ENCODE results near the gene EFNA2. TPM values are rescaled to one million over a fixed set of nuclear protein-coding genes. Genes with fewer than 3 reads are reported as not detected.

The EFNA2 gene
- polyA plus RNA-seq, 3 donors, result not detected

GRCh38 chr19:1247748-1248138 is 37.9 kb upstream of the EFNA2 start:
- Mint-ChIP-seq H3K4me1 (peaks cover 26% of the 10 kb centered on the region), H3K9me3 (peaks cover 0 to 2% (median 0%) of the 10 kb centered on the region in 7 donors), H3K27me3 (ENCODE audit: low read depth in 3 of 3) (peaks cover 0 to 6% (median 0%) of the 10 kb centered on the region in 3 donors), H3K36me3 (peaks cover 6 to 10% of the 10 kb centered on the region in 2 donors), H3K4me3 (peak overlapping the region; percentile 30 to 58), H3K27ac (peak overlapping the region; percentile 59 to 91 (median 84))
- H3K79me2 ChIP-seq (ENCODE audit: insufficient read depth, low read length), result peaks cover 55% of the 10 kb centered on the region
- H3K4me3 ChIP-seq (replicated peaks in 1 of 3; ENCODE audit: low read depth in 2 of 3, low read length in 3 of 3), result peak overlapping the region; percentile 31 to 99 (median 59)
- 21% methylated on average over 3 of the region's 8 CpGs for WGBS (ENCODE audit: insufficient coverage)
- peak overlapping the region; percentile 97 for H3K9ac ChIP-seq (ENCODE audit: insufficient read depth, low read length, poor library complexity, severe bottlenecking)
- H3K4me2 ChIP-seq (replicated peaks; ENCODE audit: extremely low read depth, low read length, poor library complexity, severe bottlenecking), result peak overlapping the region; percentile 75
- peak overlapping the region; percentile 92 to 95 for H3K27ac ChIP-seq (ENCODE audit: low read depth in 1 of 2, low read length in 2 of 2)
- H4K20me1 ChIP-seq (ENCODE audit: insufficient read depth, low read length), result peaks cover 50% of the 10 kb centered on the region
- DNase-seq, result no peak
- no peak for TF ChIP-seq CTCF (IDR thresholded peaks at IDR 0.05)
- H2AFZ ChIP-seq (ENCODE audit: insufficient read depth, low read depth, low read length, poor library complexity, severe bottlenecking), result peak overlapping the region; percentile 48
- H3K27me3 ChIP-seq (ENCODE audit: control insufficient read depth in 2 of 2, insufficient read depth in 2 of 2, low read length in 2 of 2), result no peaks in the 10 kb centered on the region
- peaks cover 39 to 51% of the 10 kb centered on the region in 2 donors for H3K4me1 ChIP-seq (ENCODE audit: control insufficient read depth in 1 of 2, insufficient read depth in 2 of 2, low read length in 2 of 2)
- H3K9me3 ChIP-seq (replicated peaks in 1 of 2; ENCODE audit: control insufficient read depth in 1 of 2, insufficient read depth in 1 of 2, low read length in 2 of 2), result no peaks in the 10 kb centered on the region
- peaks cover 7 to 10% of the 10 kb centered on the region in 2 donors for H3K36me3 ChIP-seq (replicated peaks in 1 of 2; ENCODE audit: control insufficient read depth in 1 of 2, insufficient read depth in 2 of 2, low read length in 2 of 2)
- intact Hi-C loops (cut with micrococcal nuclease), result loop anchor here in 1 of 2 donors (10.0 kb wide), 3 partner anchors 143 to 383 kb away; partner anchors contain the start of genes ARID3A and GPX4

DNA sequence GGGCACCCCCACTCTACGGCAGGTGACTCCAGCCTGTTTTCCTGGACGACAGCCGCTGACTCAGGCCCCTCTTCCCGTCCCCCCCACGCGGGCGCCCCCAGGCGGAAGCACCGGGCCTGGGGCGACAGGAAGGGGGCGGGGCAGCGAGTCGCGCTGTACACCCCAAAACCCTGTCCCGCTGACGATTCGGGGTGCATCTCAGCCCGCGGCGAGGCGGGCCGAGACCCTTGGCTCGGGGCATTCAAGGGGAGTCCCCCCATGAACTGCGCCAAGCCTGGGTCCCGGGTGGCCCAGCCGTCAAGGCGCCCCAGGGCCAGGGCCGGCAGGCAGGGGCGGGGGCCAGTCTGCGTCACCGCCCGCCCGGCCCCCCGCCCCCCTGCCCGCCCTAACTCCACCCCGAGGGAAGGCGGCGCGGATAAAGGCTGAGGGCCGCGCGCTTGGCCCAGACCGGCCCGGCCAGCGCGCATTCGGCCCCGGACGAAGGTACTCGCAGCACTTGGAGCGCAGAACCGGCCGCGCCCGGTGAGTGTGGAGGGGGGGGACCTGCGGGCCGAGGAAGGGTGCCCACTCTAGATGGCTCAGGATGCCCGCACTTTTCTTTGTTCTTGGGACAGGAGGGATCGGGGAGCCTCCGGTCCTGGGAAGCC is 37.4 kb upstream of the EFNA2 start, which contains the start of gene MIDN:
Gene MIDN (plus strand): TSS at position 445 of the 647 bp plus-strand sequence. CDS start 1,714 bp downstream, outside the sequence.
- Histone ChIP-seq H4K20me1 (ENCODE audit: insufficient read depth, low read length) (peaks cover 54% of the 10 kb centered on the region), H2AFZ (ENCODE audit: insufficient read depth, low read depth, low read length, poor library complexity, severe bottlenecking) (peak within 1 kb of the TSS; percentile 48), H3K4me1 (ENCODE audit: control insufficient read depth in 1 of 2, insufficient read depth in 2 of 2, low read length in 2 of 2) (peaks cover 38 to 46% of the 10 kb centered on the region in 2 donors), H3K4me3 (replicated peaks in 1 of 3; ENCODE audit: low read depth in 2 of 3, low read length in 3 of 3) (peak within 1 kb of the TSS; percentile 59 to 99 (median 83)), H3K9me3 (replicated peaks in 1 of 2; ENCODE audit: control insufficient read depth in 1 of 2, insufficient read depth in 1 of 2, low read length in 2 of 2) (no peaks in the 10 kb centered on the region), H3K9ac (ENCODE audit: insufficient read depth, low read length, poor library complexity, severe bottlenecking) (peak within 1 kb of the TSS; percentile 97), H3K27ac (ENCODE audit: low read depth in 1 of 2, low read length in 2 of 2) (peak within 1 kb of the TSS; percentile 92 to 95), H3K4me2 (replicated peaks; ENCODE audit: extremely low read depth, low read length, poor library complexity, severe bottlenecking) (peak within 1 kb of the TSS; percentile 75), H3K36me3 (replicated peaks in 1 of 2; ENCODE audit: control insufficient read depth in 1 of 2, insufficient read depth in 2 of 2, low read length in 2 of 2) (peaks cover 7 to 10% of the 10 kb centered on the region in 2 donors), H3K79me2 (ENCODE audit: insufficient read depth, low read length) (peaks cover 53% of the 10 kb centered on the region), H3K27me3 (ENCODE audit: control insufficient read depth in 2 of 2, insufficient read depth in 2 of 2, low read length in 2 of 2) (no peaks in the 10 kb centered on the region)
- H3K9me3 Mint-ChIP-seq, result peaks cover 0 to 2% (median 0%) of the 10 kb centered on the region in 7 donors
- H3K27ac Mint-ChIP-seq, result peak within 1 kb of the TSS; percentile 85 to 97 (median 95)
- peak; percentile 88 to 96 (median 89) for DNase-seq
- H3K36me3 Mint-ChIP-seq, result peaks cover 6 to 12% of the 10 kb centered on the region in 2 donors
- under 1% methylated on average over 42 of the region's 60 CpGs for WGBS (ENCODE audit: insufficient coverage)
- H3K27me3 Mint-ChIP-seq (ENCODE audit: low read depth in 3 of 3), result peaks cover 0 to 6% (median 0%) of the 10 kb centered on the region in 3 donors
- H3K4me3 Mint-ChIP-seq, result peak within 1 kb of the TSS; percentile 76 to 87
- no peak for TF ChIP-seq CTCF (IDR thresholded peaks at IDR 0.05)
- intact Hi-C loops (cut with micrococcal nuclease), result loop anchor here in 1 of 2 donors (10.0 kb wide), 3 partner anchors 143 to 383 kb away; partner anchors contain the start of genes ARID3A and GPX4
- H3K4me1 Mint-ChIP-seq, result peaks cover 22% of the 10 kb centered on the region

All from CD14-positive monocyte (primary cell).